HepG2 (cell line): ENCODE data around the gene NBEAL1. TPM values are rescaled to one million over a fixed set of nuclear protein-coding genes. Genes with fewer than 3 reads are reported as not detected.

Source experiments
- ARID4A ChIP-seq: sonication (generic); formaldehyde crosslinking; IDR thresholded peaks from 2 replicates; pipeline ENCODE4 v1.5.0; 2020; ENCODE audit warnings: mild to moderate bottlenecking, missing genetic modification reagents, borderline replicate concordance
- E2F5 ChIP-seq: sonication (generic); formaldehyde crosslinking; conservative IDR thresholded peaks from 2 replicates; pipeline ENCODE4 v1.4.0; 2020; ENCODE audit warnings: missing genetic modification reagents
- FOXK1 ChIP-seq: sonication (generic); formaldehyde crosslinking; IDR thresholded peaks from 2 replicates; pipeline ENCODE4 v1.4.0; 2020; ENCODE audit warnings: low read depth, missing genetic modification reagents, borderline replicate concordance
- GABPA ChIP-seq, 2 experiments: IDR thresholded peaks; 2 replicates each; pipeline ENCODE4 v1.6.1; 2011 to 2016; ENCODE audit warnings: low read depth in 2 of 2, low read length in 1 of 2, missing biosample characterization in 1 of 2, missing genetic modification characterization in 1 of 2
- GATAD1 ChIP-seq: IDR thresholded peaks from 2 replicates; pipeline ENCODE4 v1.6.1; 2016; ENCODE audit warnings: missing genetic modification reagents, missing compliant biosample characterization
- HES4 ChIP-seq: sonication (generic); formaldehyde crosslinking; IDR thresholded peaks from 2 replicates; pipeline ENCODE4 v1.9.0; 2021; ENCODE audit warnings: mild to moderate bottlenecking, missing genetic modification reagents, borderline replicate concordance
- HMGA1 ChIP-seq: sonication (generic); formaldehyde crosslinking; conservative IDR thresholded peaks from 2 replicates; pipeline ENCODE4 v1.4.0; 2020; ENCODE audit warnings: missing genetic modification reagents
- LBX2 ChIP-seq: sonication (generic); formaldehyde crosslinking; IDR thresholded peaks from 2 replicates; pipeline ENCODE4 v1.5.0; 2020; ENCODE audit warnings: missing genetic modification reagents, mild to moderate bottlenecking, borderline replicate concordance
- MED8 ChIP-seq: sonication (generic); formaldehyde crosslinking; IDR thresholded peaks from 2 replicates; pipeline ENCODE4 v1.8.1; 2023; ENCODE audit warnings: mild to moderate bottlenecking, missing genetic modification reagents; ENCODE audit not compliant: insufficient replicate concordance
- NFAT5 ChIP-seq: sonication (generic); formaldehyde crosslinking; IDR thresholded peaks from 2 replicates; pipeline ENCODE4 v1.4.0; 2020; ENCODE audit warnings: missing genetic modification reagents
- NFRKB ChIP-seq: fragments of 450-650 bp; IDR thresholded peaks from 2 replicates; pipeline ENCODE4 v1.6.1; 2017
- SYNCRIP ChIP-seq: fragments of 200-400 bp; formaldehyde crosslinking; IDR thresholded peaks from 2 replicates; pipeline ENCODE4 v1.6.1; 2018; ENCODE audit warnings: mild to moderate bottlenecking, low read depth, low read length; ENCODE audit not compliant: insufficient read depth
- TOE1 ChIP-seq: sonication (generic); formaldehyde crosslinking; IDR thresholded peaks from 2 replicates; pipeline ENCODE4 v1.4.0; 2020; ENCODE audit warnings: mild to moderate bottlenecking, missing genetic modification reagents
- ZNF232 ChIP-seq: sonication (generic); formaldehyde crosslinking; IDR thresholded peaks from 2 replicates; pipeline ENCODE4 v1.4.0; 2020; ENCODE audit warnings: missing genetic modification reagents, borderline replicate concordance
- ZNF589 ChIP-seq: sonication (generic); formaldehyde crosslinking; conservative IDR thresholded peaks from 2 replicates; pipeline ENCODE4 v1.8.0; 2022; ENCODE audit warnings: mild to moderate bottlenecking, moderate library complexity, missing genetic modification reagents
- ZNF619 ChIP-seq: sonication (generic); formaldehyde crosslinking; IDR thresholded peaks from 2 replicates; pipeline ENCODE4 v1.4.0; 2020; ENCODE audit warnings: mild to moderate bottlenecking, missing genetic modification reagents
- ZNF772 ChIP-seq: sonication (generic); formaldehyde crosslinking; IDR thresholded peaks from 2 replicates; pipeline ENCODE4 v1.5.0; 2020; ENCODE audit warnings: mild to moderate bottlenecking, missing genetic modification reagents
- polyA plus RNA-seq, 8 experiments: library from polyadenylated mRNA; depleted of rRNA in 3 of 8; stranded (reverse) in 7 of 8; unstranded in 1 of 8; fragments of >200 nt; fragmentation: Illumina TruSeq in 4 of 8; extraction: Trizol in 4 of 8; gene quantifications; 2 replicates each; pipeline versions ENCODE4 v1.2.1 to v1.2.3, GENCODE V29; 2011 to 2016; ENCODE audit warnings: low read depth in 4 of 8, missing spikeins in 1 of 8, mixed read lengths in 1 of 8; ENCODE audit not compliant: insufficient read depth in 1 of 8
- total RNA-seq, 5 experiments: library from RNA; depleted of rRNA; stranded (reverse); fragments of >200 nt; fragmentation: Illumina TruSeq; extraction: Trizol; gene quantifications; 2 replicates each; pipeline ENCODE4 v1.2.3, GENCODE V29; 2016; ENCODE audit warnings: low read depth in 1 of 5

NBEAL1 gene
- total and polyA plus RNA-seq, 2 of the 13 experiments (the other 11 are each of a cell fraction or from before 2014, with no cell fraction given): 6.4 to 15.7 TPM

GRCh38 chr2:203238704-203239526 lies 224.2 kb downstream of the NBEAL1 start, which contains the start of gene CYP20A1 (continued):
- TF ChIP-seq ZNF232 (CRISPR knock-in tag) (peak; percentile 94), E2F5 (peak; percentile 83), SYNCRIP (no peak), HES4 (CRISPR knock-in tag) (peak; percentile 94; the same call in 1 of the 2 replicates), MED8 (CRISPR knock-in tag) (peak; percentile 94), GATAD1 (CRISPR knock-in tag) (peak; percentile 85), FOXK1 (CRISPR knock-in tag) (peak; percentile 86), ZNF619 (CRISPR knock-in tag) (peak; percentile 55; the same call in 1 of the 2 replicates), ZNF772 (CRISPR knock-in tag) (peak; percentile 91; the same call in 1 of the 2 replicates), ARID4A (peak; percentile 98), TOE1 (CRISPR knock-in tag) (peak; percentile 59; the same call in 1 of the 2 replicates), GABPA (IDR thresholded peaks at IDR 0.05; ENCODE audit: low read depth, low read length) (peak; percentile 66), GABPA (CRISPR knock-in tag; IDR thresholded peaks at IDR 0.05; ENCODE audit: low read depth) (peak; percentile 83), NFRKB (no peak), NFAT5 (CRISPR knock-in tag) (peak; percentile 83; the same call in 1 of the 2 replicates), HMGA1 (CRISPR knock-in tag) (no peak), LBX2 (peak; percentile 73; the same call in 1 of the 2 replicates), ZNF589 (peak; percentile 73)
